H1 (cell line): ENCODE data around the gene NT5C1A. TPM values are rescaled to one million over a fixed set of nuclear protein-coding genes. Genes with fewer than 3 reads are reported as not detected.

Source experiments
- BRCA1 ChIP-seq: IDR thresholded peaks from 2 replicates; pipeline ENCODE4 v1.6.1; 2012; ENCODE audit warnings: low read depth, low read length, improper control_type of control experiment
- CTBP2 ChIP-seq: IDR thresholded peaks from 2 replicates; pipeline ENCODE4 v1.7.0; 2011; ENCODE audit warnings: borderline replicate concordance, mild to moderate bottlenecking, moderate library complexity, mixed read lengths, low read length; ENCODE audit not compliant: insufficient read depth, insufficient read length
- HDAC6 ChIP-seq: IDR thresholded peaks from one replicate; pipeline ENCODE4 v1.7.1; 2012; ENCODE audit warnings: low read depth, mild to moderate bottlenecking, inconsistent platforms, low read length, moderate library complexity
- KDM4A ChIP-seq: IDR thresholded peaks from one replicate; pipeline ENCODE4 v1.7.1; 2012; ENCODE audit warnings: low read depth, mild to moderate bottlenecking, moderate library complexity, low read length, inconsistent platforms; ENCODE audit not compliant: severe bottlenecking
- POLR2A ChIP-seq, 2 experiments: IDR thresholded peaks; 1 replicate in 1 of 2; 2 replicates in 1 of 2; pipeline ENCODE4 v1.6.1; 2011; ENCODE audit warnings: low read depth in 2 of 2, low read length in 2 of 2, mild to moderate bottlenecking in 2 of 2; ENCODE audit errors: control extremely low read depth in 1 of 2
- RAD21 ChIP-seq, 2 experiments: IDR thresholded peaks in 1 of 2; conservative IDR thresholded peaks in 1 of 2; 2 replicates each; pipeline ENCODE4 v1.6.1; 2011; ENCODE audit warnings: low read depth in 2 of 2, low read length in 2 of 2, improper control_type of control experiment in 1 of 2, inconsistent platforms in 1 of 2, mild to moderate bottlenecking in 1 of 2, moderate library complexity in 1 of 2
- RFX5 ChIP-seq: IDR thresholded peaks from 2 replicates; pipeline ENCODE4 v1.6.1; 2011; ENCODE audit warnings: low read depth, low read length, improper control_type of control experiment, borderline replicate concordance
- TBP ChIP-seq: IDR thresholded peaks from 2 replicates; pipeline ENCODE4 v1.6.1; 2011; ENCODE audit warnings: low read depth, low read length, improper control_type of control experiment
- TEAD4 ChIP-seq: IDR thresholded peaks from 2 replicates; pipeline ENCODE4 v1.6.1; 2012; ENCODE audit warnings: low read depth, low read length, inconsistent platforms, mixed read lengths
- ZNF274 ChIP-seq: IDR thresholded peaks from 2 replicates; pipeline ENCODE4 v1.7.0; 2012; ENCODE audit warnings: low read length, borderline replicate concordance; ENCODE audit errors: extremely low read depth
- polyA plus RNA-seq, 7 experiments: library from polyadenylated mRNA; depleted of rRNA in 3 of 7; stranded (reverse) in 5 of 7; unstranded in 2 of 7; fragments of >200 nt in 5 of 7; fragments of 200-250 nt in 2 of 7; gene quantifications; 1 replicate in 5 of 7; 2 replicates in 1 of 7; 4 replicates in 1 of 7; pipeline versions ENCODE4 v1.2.1 to v1.2.3, GENCODE V29; 2011 to 2013; ENCODE audit warnings: missing spikeins in 2 of 7, mixed read lengths in 2 of 7
- total RNA-seq: library from RNA; stranded (reverse); fragmentation: NEBNext Ultra II Directional; extraction: Animal tissue kit (Norgen Biotek cat#: 25700); gene quantifications from 2 replicates; pipeline ENCODE4 v1.2.1, GENCODE V29; 2021
- TF ChIP-seq, protein P1 (sequence below): fragments of 300-600 bp; sonication (generic); IDR thresholded peaks from 2 replicates; pipeline ENCODE4 v1.7.1; 2012; ENCODE audit warnings: low read length, moderate library complexity, mild to moderate bottlenecking, inconsistent platforms; ENCODE audit not compliant: insufficient replicate concordance
- TF ChIP-seq, protein P2 (sequence below): IDR thresholded peaks from 2 replicates; pipeline ENCODE4 v1.6.1; 2012; ENCODE audit warnings: inconsistent platforms

The NT5C1A gene
- total and polyA plus RNA-seq, 2 of the 8 experiments (the other 6 are each of a cell fraction or from before 2014, with no cell fraction given) = not detected

DNA sequence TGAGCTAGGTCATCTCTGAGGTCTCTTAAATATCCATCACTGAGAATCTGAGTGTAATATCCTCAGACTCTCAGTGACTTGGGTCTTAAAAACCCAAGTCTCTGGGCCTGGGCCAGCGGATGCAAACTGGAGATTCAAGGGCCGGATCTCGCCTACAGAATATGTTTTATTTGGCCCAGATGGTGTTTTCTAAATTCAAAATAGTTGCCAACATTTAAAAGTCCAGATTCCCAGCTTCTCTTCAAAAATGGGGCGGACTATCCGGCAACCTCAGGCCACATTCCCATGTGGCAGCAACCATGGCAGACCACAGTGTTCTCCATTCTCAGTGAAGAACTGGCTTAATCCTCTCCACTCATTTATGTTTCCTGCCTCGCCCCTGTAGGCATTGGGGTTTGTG lies 19.8 kb downstream of the NT5C1A start (continued):
- TF ChIP-seq, protein P1, sequence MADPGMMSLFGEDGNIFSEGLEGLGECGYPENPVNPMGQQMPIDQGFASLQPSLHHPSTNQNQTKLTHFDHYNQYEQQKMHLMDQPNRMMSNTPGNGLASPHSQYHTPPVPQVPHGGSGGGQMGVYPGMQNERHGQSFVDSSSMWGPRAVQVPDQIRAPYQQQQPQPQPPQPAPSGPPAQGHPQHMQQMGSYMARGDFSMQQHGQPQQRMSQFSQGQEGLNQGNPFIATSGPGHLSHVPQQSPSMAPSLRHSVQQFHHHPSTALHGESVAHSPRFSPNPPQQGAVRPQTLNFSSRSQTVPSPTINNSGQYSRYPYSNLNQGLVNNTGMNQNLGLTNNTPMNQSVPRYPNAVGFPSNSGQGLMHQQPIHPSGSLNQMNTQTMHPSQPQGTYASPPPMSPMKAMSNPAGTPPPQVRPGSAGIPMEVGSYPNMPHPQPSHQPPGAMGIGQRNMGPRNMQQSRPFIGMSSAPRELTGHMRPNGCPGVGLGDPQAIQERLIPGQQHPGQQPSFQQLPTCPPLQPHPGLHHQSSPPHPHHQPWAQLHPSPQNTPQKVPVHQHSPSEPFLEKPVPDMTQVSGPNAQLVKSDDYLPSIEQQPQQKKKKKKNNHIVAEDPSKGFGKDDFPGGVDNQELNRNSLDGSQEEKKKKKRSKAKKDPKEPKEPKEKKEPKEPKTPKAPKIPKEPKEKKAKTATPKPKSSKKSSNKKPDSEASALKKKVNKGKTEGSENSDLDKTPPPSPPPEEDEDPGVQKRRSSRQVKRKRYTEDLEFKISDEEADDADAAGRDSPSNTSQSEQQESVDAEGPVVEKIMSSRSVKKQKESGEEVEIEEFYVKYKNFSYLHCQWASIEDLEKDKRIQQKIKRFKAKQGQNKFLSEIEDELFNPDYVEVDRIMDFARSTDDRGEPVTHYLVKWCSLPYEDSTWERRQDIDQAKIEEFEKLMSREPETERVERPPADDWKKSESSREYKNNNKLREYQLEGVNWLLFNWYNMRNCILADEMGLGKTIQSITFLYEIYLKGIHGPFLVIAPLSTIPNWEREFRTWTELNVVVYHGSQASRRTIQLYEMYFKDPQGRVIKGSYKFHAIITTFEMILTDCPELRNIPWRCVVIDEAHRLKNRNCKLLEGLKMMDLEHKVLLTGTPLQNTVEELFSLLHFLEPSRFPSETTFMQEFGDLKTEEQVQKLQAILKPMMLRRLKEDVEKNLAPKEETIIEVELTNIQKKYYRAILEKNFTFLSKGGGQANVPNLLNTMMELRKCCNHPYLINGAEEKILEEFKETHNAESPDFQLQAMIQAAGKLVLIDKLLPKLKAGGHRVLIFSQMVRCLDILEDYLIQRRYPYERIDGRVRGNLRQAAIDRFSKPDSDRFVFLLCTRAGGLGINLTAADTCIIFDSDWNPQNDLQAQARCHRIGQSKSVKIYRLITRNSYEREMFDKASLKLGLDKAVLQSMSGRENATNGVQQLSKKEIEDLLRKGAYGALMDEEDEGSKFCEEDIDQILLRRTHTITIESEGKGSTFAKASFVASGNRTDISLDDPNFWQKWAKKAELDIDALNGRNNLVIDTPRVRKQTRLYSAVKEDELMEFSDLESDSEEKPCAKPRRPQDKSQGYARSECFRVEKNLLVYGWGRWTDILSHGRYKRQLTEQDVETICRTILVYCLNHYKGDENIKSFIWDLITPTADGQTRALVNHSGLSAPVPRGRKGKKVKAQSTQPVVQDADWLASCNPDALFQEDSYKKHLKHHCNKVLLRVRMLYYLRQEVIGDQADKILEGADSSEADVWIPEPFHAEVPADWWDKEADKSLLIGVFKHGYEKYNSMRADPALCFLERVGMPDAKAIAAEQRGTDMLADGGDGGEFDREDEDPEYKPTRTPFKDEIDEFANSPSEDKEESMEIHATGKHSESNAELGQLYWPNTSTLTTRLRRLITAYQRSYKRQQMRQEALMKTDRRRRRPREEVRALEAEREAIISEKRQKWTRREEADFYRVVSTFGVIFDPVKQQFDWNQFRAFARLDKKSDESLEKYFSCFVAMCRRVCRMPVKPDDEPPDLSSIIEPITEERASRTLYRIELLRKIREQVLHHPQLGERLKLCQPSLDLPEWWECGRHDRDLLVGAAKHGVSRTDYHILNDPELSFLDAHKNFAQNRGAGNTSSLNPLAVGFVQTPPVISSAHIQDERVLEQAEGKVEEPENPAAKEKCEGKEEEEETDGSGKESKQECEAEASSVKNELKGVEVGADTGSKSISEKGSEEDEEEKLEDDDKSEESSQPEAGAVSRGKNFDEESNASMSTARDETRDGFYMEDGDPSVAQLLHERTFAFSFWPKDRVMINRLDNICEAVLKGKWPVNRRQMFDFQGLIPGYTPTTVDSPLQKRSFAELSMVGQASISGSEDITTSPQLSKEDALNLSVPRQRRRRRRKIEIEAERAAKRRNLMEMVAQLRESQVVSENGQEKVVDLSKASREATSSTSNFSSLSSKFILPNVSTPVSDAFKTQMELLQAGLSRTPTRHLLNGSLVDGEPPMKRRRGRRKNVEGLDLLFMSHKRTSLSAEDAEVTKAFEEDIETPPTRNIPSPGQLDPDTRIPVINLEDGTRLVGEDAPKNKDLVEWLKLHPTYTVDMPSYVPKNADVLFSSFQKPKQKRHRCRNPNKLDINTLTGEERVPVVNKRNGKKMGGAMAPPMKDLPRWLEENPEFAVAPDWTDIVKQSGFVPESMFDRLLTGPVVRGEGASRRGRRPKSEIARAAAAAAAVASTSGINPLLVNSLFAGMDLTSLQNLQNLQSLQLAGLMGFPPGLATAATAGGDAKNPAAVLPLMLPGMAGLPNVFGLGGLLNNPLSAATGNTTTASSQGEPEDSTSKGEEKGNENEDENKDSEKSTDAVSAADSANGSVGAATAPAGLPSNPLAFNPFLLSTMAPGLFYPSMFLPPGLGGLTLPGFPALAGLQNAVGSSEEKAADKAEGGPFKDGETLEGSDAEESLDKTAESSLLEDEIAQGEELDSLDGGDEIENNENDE = no peak
- TF ChIP-seq TBP (no peak), TEAD4 (no peak), BRCA1 (no peak), POLR2A (IDR thresholded peaks at IDR 0.05; ENCODE audit: control extremely low read depth in 1 of 2, low read depth in 2 of 2, low read length in 2 of 2) (no peak), KDM4A (no peak), RFX5 (no peak), CTBP2 (no peak), ZNF274 (no peak), HDAC6 (no peak), RAD21 (IDR thresholded peaks at IDR 0.05 in 1 of 2, conservative IDR thresholded peaks at IDR 0.05 in 1 of 2; ENCODE audit: low read depth in 2 of 2, low read length in 2 of 2) (no peak)
- TF ChIP-seq, protein P2, sequence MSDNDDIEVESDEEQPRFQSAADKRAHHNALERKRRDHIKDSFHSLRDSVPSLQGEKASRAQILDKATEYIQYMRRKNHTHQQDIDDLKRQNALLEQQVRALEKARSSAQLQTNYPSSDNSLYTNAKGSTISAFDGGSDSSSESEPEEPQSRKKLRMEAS = no peak
